ENCODE data around the gene LILRA6. TPM values are rescaled to one million over a fixed set of nuclear protein-coding genes. Genes with fewer than 3 reads are reported as not detected.
"Not testable (repeated sequence)": the region's sequence is repeated elsewhere in the genome, so short reads cannot be mapped to it uniquely, and the experiment has no call there.

The LILRA6 gene
- total and polyA plus RNA-seq, 9 donors: 0.71 to 2.6 (median 1.7) TPM

DNA sequence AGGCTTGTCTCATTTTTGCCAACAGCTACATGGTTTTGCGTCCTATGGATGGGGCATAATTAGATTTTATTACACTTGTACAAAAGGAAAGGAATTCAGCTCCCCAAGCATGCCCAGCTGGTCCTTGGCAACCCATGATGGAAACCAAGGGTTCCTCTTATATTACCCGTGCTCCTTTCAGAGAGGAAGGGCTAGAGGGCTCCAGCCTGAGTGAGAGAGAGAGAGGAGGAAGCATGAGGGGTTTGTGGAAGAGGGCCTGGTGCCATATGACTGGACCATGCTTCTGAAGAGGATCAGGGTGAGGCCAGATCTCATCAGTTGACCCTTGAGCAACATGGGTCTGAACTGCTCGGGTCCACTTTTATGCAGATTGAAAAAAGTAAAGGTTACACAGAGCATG is 45.5 kb downstream of the LILRA6 start:
- WGBS (ENCODE audit: insufficient coverage): 92% methylated on average over 2 of the region's 3 CpGs
- Histone ChIP-seq H3K9me3 (replicated peaks; ENCODE audit: control insufficient read depth, low read depth, low read length) (no peaks in the 10 kb centered on the region), H3K27me3 (ENCODE audit: control insufficient read depth, insufficient read depth, low read length) (no peaks in the 10 kb centered on the region), H3K27ac (ENCODE audit: low read length) (no peak overlapping the region), H3K4me3 (ENCODE audit: low read length) (no peak overlapping the region), H3K4me1 (ENCODE audit: control insufficient read depth, insufficient read depth, low read length) (peaks cover 12% of the 10 kb centered on the region), H3K36me3 (ENCODE audit: control insufficient read depth, insufficient read depth, low read length) (peaks cover 39% of the 10 kb centered on the region)
- no peak for DNase-seq

DNA sequence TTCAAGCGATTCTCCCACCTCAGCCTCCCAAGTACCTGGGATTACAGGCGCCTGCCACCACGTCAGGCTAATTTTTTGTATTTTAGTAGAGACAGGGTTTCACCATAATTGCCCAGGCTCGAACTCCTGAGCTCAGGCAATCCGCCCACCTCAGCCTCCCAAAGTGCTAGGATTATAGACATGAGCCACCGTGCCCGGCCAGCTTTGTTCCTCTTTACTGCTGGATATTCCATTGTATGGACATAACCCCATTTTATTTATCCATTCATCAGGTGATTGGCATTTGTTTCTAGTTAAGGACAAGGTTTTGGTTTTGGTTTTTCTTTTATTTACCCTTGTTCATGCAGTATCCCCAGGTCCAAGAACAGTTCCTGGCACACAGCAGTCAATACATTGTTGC is 46.1 kb downstream of the LILRA6 start:
- H3K36me3 ChIP-seq (ENCODE audit: control insufficient read depth, insufficient read depth, low read length): peaks cover 34% of the 10 kb centered on the region
- no peaks in the 10 kb centered on the region for H3K9me3 ChIP-seq (replicated peaks; ENCODE audit: control insufficient read depth, low read depth, low read length)
- peaks cover 12% of the 10 kb centered on the region for H3K4me1 ChIP-seq (ENCODE audit: control insufficient read depth, insufficient read depth, low read length)
- H3K27me3 ChIP-seq (ENCODE audit: control insufficient read depth, insufficient read depth, low read length): no peaks in the 10 kb centered on the region
- 92% methylated on average over 2 of the region's 7 CpGs for WGBS (ENCODE audit: insufficient coverage)
- H3K27ac ChIP-seq (ENCODE audit: low read length): no peak overlapping the region
- no peak overlapping the region for H3K4me3 ChIP-seq (ENCODE audit: low read length)
- no peak for DNase-seq

DNA sequence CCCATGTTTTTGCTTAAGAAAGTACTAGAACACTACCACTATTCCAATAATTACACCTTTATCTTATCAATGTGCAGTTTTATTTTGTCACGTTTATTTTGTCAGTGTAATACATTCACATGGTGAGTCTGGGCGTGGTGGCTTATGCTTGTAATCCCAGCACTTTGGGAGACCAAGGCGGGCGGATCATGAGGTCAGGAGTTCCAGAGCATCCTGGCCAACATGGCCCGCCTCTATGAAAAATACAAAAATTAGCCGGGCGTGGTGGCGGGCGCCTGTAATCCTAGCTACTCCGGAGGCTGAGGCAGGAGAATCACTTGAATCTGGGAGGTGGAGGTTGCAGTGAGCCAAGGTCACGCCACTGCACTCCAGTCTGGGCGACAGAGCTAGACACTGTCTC is 48.1 kb downstream of the LILRA6 start:
- not testable (repeated sequence) for H3K9me3 ChIP-seq (replicated peaks; ENCODE audit: control insufficient read depth, low read depth, low read length); H3K27me3 ChIP-seq (ENCODE audit: control insufficient read depth, insufficient read depth, low read length); DNase-seq; H3K4me3 ChIP-seq (ENCODE audit: low read length); H3K27ac ChIP-seq (ENCODE audit: low read length)
- Histone ChIP-seq H3K4me1 (ENCODE audit: control insufficient read depth, insufficient read depth, low read length) (peaks cover 11% of the 10 kb centered on the region), H3K36me3 (ENCODE audit: control insufficient read depth, insufficient read depth, low read length) (peaks cover 29% of the 10 kb centered on the region)
- WGBS (ENCODE audit: insufficient coverage): 95% methylated on average over 7 of the region's 12 CpGs

DNA sequence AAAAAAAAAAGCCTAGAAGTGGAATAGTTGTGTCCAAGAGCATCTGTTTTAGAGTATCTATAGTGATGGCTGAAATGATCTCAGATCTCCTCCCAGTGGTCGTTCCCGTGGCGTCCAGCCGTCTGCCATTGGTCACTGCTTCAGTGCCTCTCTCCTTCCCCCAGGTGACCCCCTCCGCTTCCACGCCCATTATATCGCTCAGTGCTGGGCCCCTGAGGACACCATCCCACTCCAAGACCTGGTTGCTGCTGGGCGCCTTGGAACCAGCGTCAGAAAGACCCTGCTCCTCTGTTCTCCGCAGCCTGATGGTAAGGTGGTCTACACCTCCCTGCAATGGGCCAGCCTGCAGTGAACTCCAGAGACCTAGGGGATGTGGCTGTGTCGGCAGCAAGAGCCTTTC is 49.6 kb downstream of the LILRA6 start:
- Histone ChIP-seq H3K4me1 (ENCODE audit: control insufficient read depth, insufficient read depth, low read length) (peaks cover 20% of the 10 kb centered on the region), H3K4me3 (ENCODE audit: low read length) (no peak overlapping the region), H3K27me3 (ENCODE audit: control insufficient read depth, insufficient read depth, low read length) (no peaks in the 10 kb centered on the region), H3K9me3 (replicated peaks; ENCODE audit: control insufficient read depth, low read depth, low read length) (no peaks in the 10 kb centered on the region), H3K27ac (ENCODE audit: low read length) (no peak overlapping the region), H3K36me3 (ENCODE audit: control insufficient read depth, insufficient read depth, low read length) (peaks cover 28% of the 10 kb centered on the region)
- whole genome bisulfite sequencing (ENCODE audit: insufficient coverage): 79% methylated on average over 10 of the region's 11 CpGs
- no peak for DNase-seq

DNA sequence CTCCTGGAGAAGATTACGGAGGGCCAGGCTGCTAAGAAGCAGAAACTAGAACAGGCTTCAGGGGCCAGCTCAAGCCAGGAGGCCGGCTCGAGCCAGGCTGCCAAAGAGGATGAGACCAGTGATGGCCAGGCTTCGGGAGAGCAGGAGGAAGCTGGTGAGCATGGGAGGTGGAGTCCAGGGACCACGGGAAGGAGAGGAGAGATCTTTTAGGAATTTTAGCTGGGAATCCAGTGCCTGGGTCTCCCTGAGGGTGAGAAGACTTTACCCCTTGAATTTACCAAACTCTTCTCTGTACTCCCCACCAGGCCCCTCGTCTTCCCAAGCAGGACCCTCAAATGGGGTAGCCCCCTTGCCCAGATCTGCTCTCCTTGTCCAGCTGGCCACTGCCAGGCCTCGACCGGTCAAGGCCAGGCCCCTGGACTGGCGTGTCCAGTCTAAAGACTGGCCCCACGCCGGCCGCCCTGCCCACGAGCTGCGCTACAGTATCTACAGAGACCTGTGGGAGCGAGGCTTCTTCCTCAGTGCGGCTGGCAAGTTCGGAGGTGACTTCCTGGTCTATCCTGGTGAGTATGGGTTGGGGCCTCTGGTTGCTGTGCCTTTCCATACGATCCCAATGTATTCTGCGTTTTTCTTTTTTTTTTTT is 50.7 kb downstream of the LILRA6 start:
- H3K27me3 ChIP-seq (ENCODE audit: control insufficient read depth, insufficient read depth, low read length): no peaks in the 10 kb centered on the region
- H3K36me3 ChIP-seq (ENCODE audit: control insufficient read depth, insufficient read depth, low read length): peaks cover 31% of the 10 kb centered on the region
- peaks cover 21% of the 10 kb centered on the region for H3K4me1 ChIP-seq (ENCODE audit: control insufficient read depth, insufficient read depth, low read length)
- H3K27ac ChIP-seq (ENCODE audit: low read length): peak overlapping the region; percentile 100
- DNase-seq: no peak
- no peaks in the 10 kb centered on the region for H3K9me3 ChIP-seq (replicated peaks; ENCODE audit: control insufficient read depth, low read depth, low read length)
- peak overlapping the region; percentile 76 for H3K4me3 ChIP-seq (ENCODE audit: low read length)
- WGBS (ENCODE audit: insufficient coverage): 41% methylated on average over 8 of the region's 19 CpGs

DNA sequence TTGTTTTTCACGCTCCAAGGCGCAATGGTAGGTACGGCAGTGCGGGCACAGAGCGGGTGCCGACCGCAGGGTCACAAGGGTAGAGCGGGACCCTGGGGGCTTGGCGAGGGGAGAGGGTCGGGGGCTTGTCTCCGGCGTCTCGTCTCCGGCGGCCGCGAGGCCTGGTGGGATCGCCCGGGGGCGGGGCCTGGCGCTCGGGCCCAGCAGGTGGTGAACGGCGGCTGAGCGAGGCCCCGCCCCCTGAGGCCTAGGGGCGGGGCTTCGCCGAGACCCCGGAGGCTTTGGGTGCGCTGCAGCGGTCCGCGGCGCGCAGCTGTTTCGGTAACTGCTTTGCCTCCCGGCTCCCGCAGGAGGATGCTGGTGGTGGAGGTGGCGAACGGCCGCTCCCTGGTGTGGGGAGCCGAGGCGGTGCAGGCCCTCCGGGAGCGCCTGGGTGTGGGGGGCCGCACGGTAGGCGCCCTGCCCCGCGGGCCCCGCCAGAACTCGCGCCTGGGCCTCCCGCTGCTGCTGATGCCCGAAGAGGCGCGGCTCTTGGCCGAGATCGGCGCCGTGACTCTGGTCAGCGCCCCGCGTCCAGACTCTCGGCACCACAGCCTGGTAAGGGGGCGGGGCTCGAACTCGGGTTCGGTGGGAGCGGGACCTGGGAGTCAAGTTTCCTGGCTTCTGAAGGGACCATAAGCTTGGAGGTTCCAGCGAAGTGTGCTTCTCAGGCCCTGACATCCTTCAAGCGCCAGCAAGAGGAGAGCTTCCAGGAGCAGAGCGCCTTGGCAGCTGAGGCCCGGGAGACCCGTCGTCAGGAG is 51.4 kb downstream of the LILRA6 start, which contains the start of gene TSEN34:
Gene TSEN34 (plus strand): TSS at position 298 of the 800 bp plus-strand sequence. CDS start 57 bp downstream, at position 355.
- Histone ChIP-seq H3K27ac (ENCODE audit: low read length) (peak within 1 kb of the TSS; percentile 100), H3K4me3 (ENCODE audit: low read length) (peak within 1 kb of the TSS; percentile 76), H3K36me3 (ENCODE audit: control insufficient read depth, insufficient read depth, low read length) (peaks cover 32% of the 10 kb centered on the region), H3K9me3 (replicated peaks; ENCODE audit: control insufficient read depth, low read depth, low read length) (no peaks in the 10 kb centered on the region), H3K4me1 (ENCODE audit: control insufficient read depth, insufficient read depth, low read length) (peaks cover 21% of the 10 kb centered on the region), H3K27me3 (ENCODE audit: control insufficient read depth, insufficient read depth, low read length) (no peaks in the 10 kb centered on the region)
- under 1% methylated on average over 71 of the region's 77 CpGs for WGBS (ENCODE audit: insufficient coverage)
- peak; percentile 94 for DNase-seq

DNA sequence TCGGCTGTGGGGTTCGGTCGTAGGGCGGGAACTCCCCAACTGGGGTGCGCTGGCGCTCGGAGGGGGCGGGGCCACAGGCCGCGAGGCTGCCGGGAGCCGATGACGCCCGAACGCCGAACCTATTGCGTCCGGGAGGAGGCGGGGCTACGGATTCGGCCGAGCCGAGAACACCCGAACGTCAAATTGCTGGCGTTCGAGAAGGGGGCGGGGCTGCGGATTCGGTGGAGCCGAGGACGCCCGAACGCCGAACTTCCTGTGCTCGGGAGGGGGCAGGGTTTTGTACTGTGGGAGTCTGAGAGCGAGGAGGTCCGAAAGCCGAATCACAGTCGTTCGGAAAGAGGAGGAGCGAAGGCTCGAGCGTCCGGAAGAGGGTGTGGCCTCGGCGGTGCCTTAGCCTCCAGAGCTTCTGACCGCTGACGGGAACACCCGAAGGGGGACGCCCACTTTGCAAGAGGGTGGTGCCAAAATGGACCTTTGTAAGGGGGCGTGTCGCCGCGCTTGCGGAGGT is 52.0 kb downstream of the LILRA6 start:
- no peaks in the 10 kb centered on the region for H3K27me3 ChIP-seq (ENCODE audit: control insufficient read depth, insufficient read depth, low read length)
- WGBS (ENCODE audit: insufficient coverage): under 1% methylated on average over 55 of the region's 56 CpGs
- H3K9me3 ChIP-seq (replicated peaks; ENCODE audit: control insufficient read depth, low read depth, low read length): no peaks in the 10 kb centered on the region
- peak overlapping the region; percentile 76 for H3K4me3 ChIP-seq (ENCODE audit: low read length)
- H3K27ac ChIP-seq (ENCODE audit: low read length): peak overlapping the region; percentile 100
- H3K4me1 ChIP-seq (ENCODE audit: control insufficient read depth, insufficient read depth, low read length): peaks cover 21% of the 10 kb centered on the region
- peak; percentile 100 for DNase-seq
- peaks cover 32% of the 10 kb centered on the region for H3K36me3 ChIP-seq (ENCODE audit: control insufficient read depth, insufficient read depth, low read length)

DNA sequence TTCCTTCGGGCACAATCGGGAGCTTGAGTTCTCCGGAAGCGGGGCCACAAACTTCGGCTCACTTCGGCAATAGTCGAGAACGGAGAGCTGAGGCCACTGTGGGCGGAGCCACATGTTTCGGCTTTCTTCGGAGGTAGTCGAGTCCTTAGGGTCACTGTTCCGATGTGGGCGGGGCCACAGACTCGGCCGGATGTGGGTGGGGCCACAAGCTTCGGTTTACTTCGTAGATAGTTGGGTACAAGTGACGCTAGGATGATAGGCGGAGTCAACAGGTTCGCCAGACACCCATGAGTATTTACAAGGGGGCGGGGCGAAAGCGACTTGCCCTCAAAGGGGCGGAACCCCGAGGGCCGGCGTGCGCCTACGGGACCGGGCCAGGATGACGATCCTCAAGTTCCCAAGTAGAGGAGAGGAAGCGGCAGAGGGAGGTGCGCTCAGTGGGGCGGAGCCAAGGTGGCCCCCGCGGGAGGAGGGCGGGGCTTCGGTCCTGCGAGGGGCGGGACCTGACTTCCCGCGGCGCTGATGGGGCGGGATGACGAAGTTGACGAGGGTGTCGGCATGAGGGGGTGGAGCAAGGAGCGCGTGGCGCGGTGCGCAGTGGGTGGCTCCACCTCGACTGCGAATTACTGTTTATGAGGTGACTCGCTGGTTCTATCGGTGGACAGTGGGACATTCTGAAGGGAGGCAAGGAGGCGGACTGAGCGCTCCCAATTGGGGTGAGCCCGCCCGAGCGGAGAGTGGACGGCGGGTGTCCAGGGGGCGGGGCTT is 52.7 kb downstream of the LILRA6 start:
- Histone ChIP-seq H3K4me3 (ENCODE audit: low read length) (peak overlapping the region; percentile 76), H3K4me1 (ENCODE audit: control insufficient read depth, insufficient read depth, low read length) (peaks cover 21% of the 10 kb centered on the region), H3K27ac (ENCODE audit: low read length) (peak overlapping the region; percentile 100), H3K27me3 (ENCODE audit: control insufficient read depth, insufficient read depth, low read length) (no peaks in the 10 kb centered on the region), H3K36me3 (ENCODE audit: control insufficient read depth, insufficient read depth, low read length) (peaks cover 29% of the 10 kb centered on the region), H3K9me3 (replicated peaks; ENCODE audit: control insufficient read depth, low read depth, low read length) (no peaks in the 10 kb centered on the region)
- WGBS (ENCODE audit: insufficient coverage): under 1% methylated on average over 65 of the region's 65 CpGs
- DNase-seq: peak; percentile 100

DNA sequence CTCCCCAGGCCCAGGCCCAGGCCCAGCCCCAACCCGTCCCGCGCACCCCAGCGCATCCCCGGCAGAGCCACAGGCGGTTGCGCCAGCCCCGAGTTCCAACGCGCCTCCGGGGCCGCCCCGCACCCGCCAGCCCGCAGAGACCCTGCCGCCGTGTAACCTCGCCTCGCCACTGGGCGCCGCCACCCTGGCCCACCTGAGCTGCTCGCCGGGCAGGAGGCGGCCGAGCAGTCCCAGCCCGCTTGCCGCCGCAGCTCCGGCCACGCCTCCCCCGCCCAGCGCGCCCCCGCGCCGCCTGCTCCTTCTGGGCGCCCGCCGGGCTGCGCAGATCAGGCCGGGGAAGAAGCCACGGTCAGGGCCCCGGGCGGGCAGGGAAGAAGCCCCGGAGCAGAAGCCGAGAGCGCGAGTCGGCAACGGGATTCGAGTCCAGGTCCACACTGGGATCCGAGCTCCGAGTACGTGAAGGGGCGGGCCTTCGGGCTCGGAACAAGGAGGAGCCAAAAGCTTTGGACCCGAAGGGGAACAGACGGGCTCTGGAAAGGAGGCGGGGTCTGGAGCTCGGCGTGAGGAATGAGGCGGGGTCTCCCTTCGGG is 53.4 kb downstream of the LILRA6 start, which contains the start of gene MBOAT7:
Gene MBOAT7 (minus strand): TSS at position 436 of the 590 bp plus-strand sequence. CDS start 1,072 bp downstream, outside the sequence.
- peak within 1 kb of the TSS; percentile 76 for H3K4me3 ChIP-seq (ENCODE audit: low read length)
- peaks cover 28% of the 10 kb centered on the region for H3K36me3 ChIP-seq (ENCODE audit: control insufficient read depth, insufficient read depth, low read length)
- H3K27ac ChIP-seq (ENCODE audit: low read length): peak within 1 kb of the TSS; percentile 100
- no peaks in the 10 kb centered on the region for H3K9me3 ChIP-seq (replicated peaks; ENCODE audit: control insufficient read depth, low read depth, low read length)
- peaks cover 21% of the 10 kb centered on the region for H3K4me1 ChIP-seq (ENCODE audit: control insufficient read depth, insufficient read depth, low read length)
- no peaks in the 10 kb centered on the region for H3K27me3 ChIP-seq (ENCODE audit: control insufficient read depth, insufficient read depth, low read length)
- no peak for DNase-seq
- under 1% methylated on average over 64 of the region's 64 CpGs for WGBS (ENCODE audit: insufficient coverage)
